HepG2 (cell line): Measurements from ENCODE around the gene ACP1. TPM values are rescaled to one million over a fixed set of nuclear protein-coding genes. Genes with fewer than 3 reads are reported as not detected.

ENCODE experiments used
- ATAC-seq: fragments of 200-7000 bp; cut with Tn5 transposase; 3 replicates; pipeline ENCODE4 v1.9.1; 2020; ENCODE audit warnings: mild to moderate bottlenecking, moderate library complexity
- BruUV-seq: library from RNA; stranded (reverse); fragments of 400-500 nt; replicated peaks from 2 replicates; lab custom pipeline; 2021; lab: Mats Ljungman, UMichigan
- CTCF ChIA-PET: fragments of 300-600 bp; formaldehyde crosslinking; extraction: SDS; loops from one replicate; lab custom pipeline; 2021; ENCODE audit warnings: low total read pairs, inconsistent platforms, low intra/inter-chr PET ratio; lab: Yijun Ruan, JAX
- POLR2A ChIA-PET: fragments of 350-600 bp; sonication (Branson Sonifier 250); formaldehyde crosslinking; loops from one replicate; lab custom pipeline; 2020; ENCODE audit warnings: antibody characterized with exemption, inconsistent platforms; lab: Yijun Ruan, JAX
- DNase-seq: peaks from one replicate; pipeline ENCODE4 v3.0.0-alpha.2; 2015; ENCODE audit warnings: low spot score
- FAIRE-seq: peaks from 3 replicates; lab custom pipeline; 2011; peaks lifted over from hg19 to GRCh38; lab: Jason Lieb, UNC
- H2AFZ ChIP-seq: one replicate; pipeline ENCODE4 v1.6.1; 2011; ENCODE audit warnings: low read length, inconsistent platforms
- H3K27ac ChIP-seq: fragments of 300-600 bp; 3 replicates; pipeline ENCODE4 v1.8.0; 2011; ENCODE audit warnings: mixed run types, mild to moderate bottlenecking, mixed read lengths, low read length, inconsistent platforms; ENCODE audit not compliant: insufficient read depth; ENCODE audit errors: extremely low read length
- H3K27me3 ChIP-seq, 2 experiments: fragments of 200-600 bp in 1 of 2; 2 replicates in 1 of 2; 3 replicates in 1 of 2; pipeline versions ENCODE4 v1.6.0 to v1.8.0; 2011; ENCODE audit warnings: low read length in 2 of 2, mild to moderate bottlenecking in 2 of 2, moderate library complexity in 2 of 2, inconsistent platforms in 1 of 2; ENCODE audit not compliant: insufficient read depth in 2 of 2, control insufficient read depth in 1 of 2
- H3K36me3 ChIP-seq, 2 experiments: fragments of 200-600 bp in 1 of 2; replicated peaks in 1 of 2; 2 replicates in 1 of 2; 3 replicates in 1 of 2; pipeline versions ENCODE4 v1.5.1 to v1.8.0; 2011; ENCODE audit warnings: low read length in 2 of 2, inconsistent platforms in 1 of 2; ENCODE audit not compliant: insufficient read depth in 2 of 2, control insufficient read depth in 1 of 2
- H3K4me1 ChIP-seq: 2 replicates; pipeline ENCODE4 v1.5.1; 2012; ENCODE audit warnings: low read length, inconsistent platforms; ENCODE audit not compliant: insufficient read depth
- H3K4me2 ChIP-seq: 2 replicates; pipeline ENCODE4 v1.6.0; 2011; ENCODE audit warnings: low read depth, low read length, inconsistent platforms
- H3K4me3 ChIP-seq, 3 experiments: fragments of 200-600 bp in 1 of 3; sonication (generic), shearing (Covaris generic) in 1 of 3; replicated peaks in 1 of 3; 2 replicates each; pipeline ENCODE4 v1.5.1; 2011 to 2016; ENCODE audit warnings: low read length in 3 of 3, inconsistent platforms in 2 of 3, low read depth in 2 of 3, mild to moderate bottlenecking in 2 of 3, control low read depth in 1 of 3, mixed read lengths in 1 of 3; ENCODE audit not compliant: insufficient read depth in 1 of 3
- H3K79me2 ChIP-seq: one replicate; pipeline ENCODE4 v1.6.1; 2011; ENCODE audit warnings: low read length, inconsistent platforms; ENCODE audit not compliant: insufficient read depth
- H3K9ac ChIP-seq: 2 replicates; pipeline ENCODE4 v1.6.0; 2011; ENCODE audit warnings: mild to moderate bottlenecking, low read depth, low read length, inconsistent platforms; ENCODE audit not compliant: insufficient read depth
- H3K9me3 ChIP-seq: 2 replicates; pipeline ENCODE4 v1.5.1; 2012; ENCODE audit warnings: mild to moderate bottlenecking, low read length
- H4K20me1 ChIP-seq: 2 replicates; pipeline ENCODE4 v1.6.0; 2011; ENCODE audit warnings: inconsistent platforms, mild to moderate bottlenecking, low read length, moderate library complexity; ENCODE audit not compliant: insufficient read depth
- ETV6 ChIP-seq: sonication (generic); formaldehyde crosslinking; conservative IDR thresholded peaks from 2 replicates; pipeline ENCODE4 v1.4.0; 2020; ENCODE audit warnings: missing genetic modification reagents
- GATAD2A ChIP-seq: IDR thresholded peaks from 2 replicates; pipeline ENCODE4 v1.6.1; 2016
- HNF4G ChIP-seq, 2 experiments: sonication (generic) in 1 of 2; formaldehyde crosslinking in 1 of 2; IDR thresholded peaks; 2 replicates each; pipeline versions ENCODE4 v1.4.0 to v1.6.1; 2011 to 2020; ENCODE audit warnings: borderline replicate concordance in 2 of 2, low read depth in 2 of 2, mild to moderate bottlenecking in 2 of 2, low read length in 1 of 2, missing genetic modification reagents in 1 of 2, moderate library complexity in 1 of 2
- MEIS2 ChIP-seq: sonication (generic); formaldehyde crosslinking; IDR thresholded peaks from 2 replicates; pipeline ENCODE4 v1.9.0; 2021; ENCODE audit warnings: mild to moderate bottlenecking, missing genetic modification reagents
- MXI1 ChIP-seq: IDR thresholded peaks from 3 replicates; pipeline ENCODE4 v1.6.1; 2012; ENCODE audit warnings: low read depth, low read length, inconsistent platforms, borderline replicate concordance
- REST ChIP-seq, 2 experiments: IDR thresholded peaks; 2 replicates each; pipeline ENCODE4 v1.6.1; 2011 to 2012; ENCODE audit warnings: low read length in 2 of 2, borderline replicate concordance in 1 of 2, low read depth in 1 of 2, mild to moderate bottlenecking in 1 of 2, moderate library complexity in 1 of 2
- SP1 ChIP-seq, 2 experiments: fragments of 450-650 bp in 1 of 2; sonication (generic) in 1 of 2; formaldehyde crosslinking in 1 of 2; IDR thresholded peaks; 2 replicates each; pipeline versions ENCODE4 v1.4.0 to v1.6.1; 2016 to 2020; ENCODE audit warnings: missing genetic modification reagents in 1 of 2
- STAG1 ChIP-seq: sonication (generic); formaldehyde crosslinking; IDR thresholded peaks from 2 replicates; pipeline ENCODE4 v1.4.0; 2020; ENCODE audit warnings: missing genetic modification reagents
- THAP9 ChIP-seq: sonication (generic); formaldehyde crosslinking; IDR thresholded peaks from 2 replicates; pipeline ENCODE4; 2020; ENCODE audit warnings: missing genetic modification reagents, mild to moderate bottlenecking, borderline replicate concordance
- ZBTB39 ChIP-seq: sonication (generic); formaldehyde crosslinking; IDR thresholded peaks from 2 replicates; pipeline ENCODE4 v1.5.0; 2020; ENCODE audit warnings: missing genetic modification reagents
- ZMYM3 ChIP-seq: sonication (generic); formaldehyde crosslinking; IDR thresholded peaks from 2 replicates; pipeline ENCODE4 v1.5.1; 2020; ENCODE audit warnings: mild to moderate bottlenecking, missing genetic modification reagents
- ZNF747 ChIP-seq: sonication (generic); formaldehyde crosslinking; IDR thresholded peaks from 2 replicates; pipeline ENCODE4 v1.8.1; 2023; ENCODE audit warnings: missing genetic modification reagents, mild to moderate bottlenecking, borderline replicate concordance
- WGBS: methylation state at CpG from one replicate; pipeline ENCODE4 v1.1.6; 2017; ENCODE audit warnings: low lambda C conversion rate; 5-methylcytosine and 5-hydroxymethylcytosine counted together
- in situ Hi-C: cut with HindIII; loops from 2 replicates; pipeline ENCODE4 v1.10.0; 2017; ENCODE audit warnings: low pct_unique_long_range_greater_than_20kb; ENCODE audit not compliant: extremely low pct_ligation_motif_present
- intact Hi-C: fragments of 100-400 bp; cut with micrococcal nuclease; formaldehyde crosslinking; loops from one replicate; pipeline ENCODE4 v1.10.0; 2022; ENCODE audit not compliant: unreplicated experiment
- polyA plus RNA-seq, 8 experiments: library from polyadenylated mRNA; depleted of rRNA in 3 of 8; stranded (reverse) in 7 of 8; unstranded in 1 of 8; fragments of >200 nt; fragmentation: Illumina TruSeq in 4 of 8; extraction: Trizol in 4 of 8; gene quantifications; 2 replicates each; pipeline versions ENCODE4 v1.2.1 to v1.2.3, GENCODE V29; 2011 to 2016; ENCODE audit warnings: low read depth in 4 of 8, missing spikeins in 1 of 8, mixed read lengths in 1 of 8; ENCODE audit not compliant: insufficient read depth in 1 of 8
- total RNA-seq, 5 experiments: library from RNA; depleted of rRNA; stranded (reverse); fragments of >200 nt; fragmentation: Illumina TruSeq; extraction: Trizol; gene quantifications; 2 replicates each; pipeline ENCODE4 v1.2.3, GENCODE V29; 2016; ENCODE audit warnings: low read depth in 1 of 5

Gene ACP1
- total and polyA plus RNA-seq, 2 of the 13 experiments (the other 11 are each of a cell fraction or from before 2014, with no cell fraction given): 246 to 348 TPM

GRCh38 chr2:244547-244946 lies 20.2 kb upstream of the ACP1 start (continued):
- no peak for TF ChIP-seq THAP9 (CRISPR knock-in tag)

GRCh38 chr2:246489-247144 lies 18.1 kb upstream of the ACP1 start:
- no peak overlapping the region for H3K27ac ChIP-seq
- H3K9me3 ChIP-seq: no peaks in the 10 kb centered on the region
- WGBS: 54% methylated on average over 6 of the region's 6 CpGs
- no peak overlapping the region for H3K4me3 ChIP-seq
- in situ Hi-C loops: loop anchor here (5.0 kb wide), 1 partner anchor 41 kb away; the partner anchor contains the start of gene ALKAL2
- ChIA-PET POLR2A (interaction anchor here (1.0 to 1.6 kb wide), 5 partner anchors 14 to 71 kb away, joined by 3 to 15 read pairs (median 3); no protein-coding TSS in a partner anchor), CTCF (interaction anchor here (0.7 to 2.7 kb wide), 9 partner anchors 14 to 74 kb away, joined by 3 to 34 read pairs (median 5); partner anchors contain the start of genes ACP1 and ALKAL2)
- no peak overlapping the region for H3K9ac ChIP-seq
- no peak overlapping the region for H3K4me2 ChIP-seq
- ATAC-seq: peak; percentile 57
- FAIRE-seq: peak; percentile 44
- H3K36me3 ChIP-seq: peaks cover 6 to 15% of the 10 kb centered on the region in 2 experiments; a peak in 4 of 5 replicates
- no peaks in the 10 kb centered on the region for H3K27me3 ChIP-seq
- peaks cover 54% of the 10 kb centered on the region for H3K4me1 ChIP-seq
- peaks cover 2% of the 10 kb centered on the region for H3K79me2 ChIP-seq
- DNase-seq: peak; percentile 81
- intact Hi-C loops: loop anchor here (1.0 kb wide), 4 partner anchors 28 to 74 kb away; no protein-coding TSS in a partner anchor
- no peaks in the 10 kb centered on the region for H4K20me1 ChIP-seq
- no peak overlapping the region for H2AFZ ChIP-seq
- BruUV-seq: no TSS peak
- no peak for TF ChIP-seq ZMYM3
- no peak for TF ChIP-seq HNF4G (IDR thresholded peaks at IDR 0.05; ENCODE audit: borderline replicate concordance, low read depth, low read length)
- no peak for TF ChIP-seq HNF4G (CRISPR knock-in tag; IDR thresholded peaks at IDR 0.05; ENCODE audit: borderline replicate concordance, low read depth)
- peak; percentile 56 for TF ChIP-seq STAG1
- peak; percentile 19; the same call in 1 of the 3 replicates for TF ChIP-seq MXI1
- no peak for TF ChIP-seq ZBTB39 (CRISPR knock-in tag)
- no peak for TF ChIP-seq SP1 (IDR thresholded peaks at IDR 0.05)
- TF ChIP-seq SP1 (CRISPR knock-in tag; IDR thresholded peaks at IDR 0.05): no peak
- no peak for TF ChIP-seq ZNF747
- TF ChIP-seq GATAD2A: peak; percentile 50
- no peak for TF ChIP-seq ETV6 (CRISPR knock-in tag)
- TF ChIP-seq MEIS2 (CRISPR knock-in tag): no peak
- no peak for TF ChIP-seq REST (IDR thresholded peaks at IDR 0.05; ENCODE audit: borderline replicate concordance in 1 of 2, low read depth in 1 of 2, low read length in 2 of 2)
